K562 (cell line): ENCODE data around the gene TRPV5. TPM values are rescaled to one million over a fixed set of nuclear protein-coding genes. Genes with fewer than 3 reads are reported as not detected.

Experiments used
- ATAC-seq: fragments of 200-7000 bp; cut with Tn5 transposase; 3 replicates; pipeline ENCODE4 v1.9.1; 2020; ENCODE audit warnings: moderate library complexity
- BruUV-seq: library from RNA; stranded (reverse); fragments of 400-500 nt; replicated peaks from 2 replicates; lab custom pipeline; 2021; lab: Mats Ljungman, UMichigan
- CTCF ChIA-PET: fragments of 300-600 bp; formaldehyde crosslinking; extraction: SDS; loops from one replicate; lab custom pipeline; 2021; ENCODE audit warnings: low intra/inter-chr PET ratio; lab: Yijun Ruan, JAX
- POLR2A ChIA-PET: fragments of 300-600, 350-650 bp; sonication (Branson Sonifier 250); formaldehyde crosslinking; extraction: SDS; loops from one replicate; lab custom pipeline; 2021; ENCODE audit warnings: antibody characterized with exemption, inconsistent platforms; lab: Yijun Ruan, JAX
- DNase-seq, 4 experiments: peaks; one replicate each; pipeline versions ENCODE4 v3.0.0 to v3.0.0-alpha.2; 2011 to 2018; ENCODE audit warnings: low spot score in 3 of 4, mixed read lengths in 3 of 4; ENCODE audit errors: extremely low read depth in 1 of 4
- FAIRE-seq: peaks from 2 replicates; lab custom pipeline; 2011; peaks lifted over from hg19 to GRCh38; lab: Jason Lieb, UNC
- H2AFZ ChIP-seq: 2 replicates; pipeline ENCODE4 v1.6.0; 2011; ENCODE audit warnings: low read depth, low read length, control low read depth, inconsistent platforms
- H3K27ac ChIP-seq: fragments of 200-600 bp; 3 replicates; pipeline ENCODE4 v1.8.0; 2011; ENCODE audit warnings: low read depth, mild to moderate bottlenecking, control low read depth, inconsistent platforms, low read length, moderate library complexity, mixed read lengths; ENCODE audit errors: extremely low read depth
- H3K27me3 ChIP-seq, 2 experiments: fragments of 300-600 bp in 1 of 2; 2 replicates in 1 of 2; 3 replicates in 1 of 2; pipeline versions ENCODE4 v1.6.0 to v1.8.0; 2011; ENCODE audit warnings: inconsistent platforms in 2 of 2, low read length in 2 of 2, mild to moderate bottlenecking in 1 of 2, mixed read lengths in 1 of 2, moderate library complexity in 1 of 2; ENCODE audit not compliant: control insufficient read depth in 2 of 2, insufficient read depth in 2 of 2
- H3K36me3 ChIP-seq: fragments of 300-600 bp; 3 replicates; pipeline ENCODE4 v1.8.0; 2011; ENCODE audit warnings: mild to moderate bottlenecking, low read length, inconsistent platforms; ENCODE audit not compliant: control insufficient read depth, insufficient read depth
- H3K4me1 ChIP-seq, 2 experiments: fragments of 200-600 bp in 1 of 2; replicated peaks in 1 of 2; 2 replicates in 1 of 2; 3 replicates in 1 of 2; pipeline versions ENCODE4 v1.5.1 to v1.8.0; 2011; ENCODE audit warnings: inconsistent platforms in 2 of 2, low read length in 2 of 2, mild to moderate bottlenecking in 1 of 2, mixed read lengths in 1 of 2, moderate library complexity in 1 of 2; ENCODE audit not compliant: control insufficient read depth in 2 of 2, insufficient read depth in 2 of 2
- H3K4me2 ChIP-seq: 2 replicates; pipeline ENCODE4 v1.6.1; 2011; ENCODE audit warnings: low read length, control low read depth, inconsistent platforms, mixed read lengths; ENCODE audit not compliant: insufficient read depth
- H3K4me3 ChIP-seq: fragments of 200-600 bp; sonication (generic), shearing (Covaris generic); 2 replicates; pipeline ENCODE4 v1.5.1; 2016; ENCODE audit warnings: control low read depth, inconsistent platforms
- H3K79me2 ChIP-seq: fragments of 200-600 bp; 3 replicates; pipeline ENCODE4 v1.8.0; 2011; ENCODE audit warnings: low read length, inconsistent platforms; ENCODE audit not compliant: control insufficient read depth, insufficient read depth
- H3K9ac ChIP-seq, 2 experiments: 2 replicates each; pipeline versions ENCODE4 v1.6.0 to v1.6.1; 2011; ENCODE audit warnings: low read depth in 2 of 2, low read length in 2 of 2, control low read depth in 1 of 2, inconsistent platforms in 1 of 2, mild to moderate bottlenecking in 1 of 2, mixed read lengths in 1 of 2; ENCODE audit not compliant: insufficient read depth in 1 of 2
- H3K9me1 ChIP-seq: one replicate; pipeline ENCODE4 v1.6.0; 2011; ENCODE audit warnings: inconsistent platforms, mild to moderate bottlenecking, low read length, moderate library complexity; ENCODE audit not compliant: control insufficient read depth, insufficient read depth
- H3K9me3 ChIP-seq: replicated peaks from 2 replicates; pipeline ENCODE4 v1.5.1; 2011; ENCODE audit warnings: low read depth, low read length, inconsistent platforms; ENCODE audit not compliant: control insufficient read depth, insufficient read depth
- H4K20me1 ChIP-seq: replicated peaks from 2 replicates; pipeline ENCODE4 v1.6.1; 2011; ENCODE audit warnings: low read length, inconsistent platforms, mixed read lengths; ENCODE audit not compliant: control insufficient read depth, insufficient read depth
- BMI1 ChIP-seq: fragments of 150-350 bp; IDR thresholded peaks from 2 replicates; pipeline ENCODE4 v1.6.1; 2014; ENCODE audit warnings: low read length
- CHD1 ChIP-seq: fragments of 200-600 bp; sonication (generic); IDR thresholded peaks from one replicate; pipeline ENCODE4 v1.6.1; 2012; ENCODE audit warnings: mild to moderate bottlenecking, moderate library complexity, low read length, inconsistent platforms
- DACH1 ChIP-seq: fragments of 450-650 bp; IDR thresholded peaks from 2 replicates; pipeline ENCODE4 v1.6.1; 2018; ENCODE audit not compliant: partially characterized antibody
- DNMT1 ChIP-seq: fragments of 450-650 bp; IDR thresholded peaks from 2 replicates; pipeline ENCODE4 v1.6.1; 2016; ENCODE audit warnings: antibody characterized with exemption, mild to moderate bottlenecking
- HMG20B ChIP-seq: fragments of 250-450 bp; sonication (Bioruptor Pico); IDR thresholded peaks from 2 replicates; pipeline ENCODE4 v1.5.0; 2021; ENCODE audit warnings: mild to moderate bottlenecking
- MAZ ChIP-seq, 2 experiments: fragments of 450-650 bp in 1 of 2; sonication (generic) in 1 of 2; formaldehyde crosslinking; IDR thresholded peaks in 1 of 2; conservative IDR thresholded peaks in 1 of 2; 2 replicates each; pipeline versions ENCODE4 v1.4.0 to v1.5.0; 2020; ENCODE audit warnings: mild to moderate bottlenecking in 1 of 2, missing genetic modification reagents in 1 of 2
- PPARD ChIP-seq: fragments of 250-450 bp; sonication (Bioruptor Pico); IDR thresholded peaks from 2 replicates; pipeline ENCODE4 v1.8.0; 2022; ENCODE audit warnings: inconsistent platforms, mild to moderate bottlenecking, moderate library complexity
- RBM22 ChIP-seq: fragments of 200-400 bp; formaldehyde crosslinking; IDR thresholded peaks from 2 replicates; pipeline ENCODE4 v1.6.1; 2018; ENCODE audit warnings: low read length, low read depth; ENCODE audit not compliant: poor library complexity, severe bottlenecking
- RBM39 ChIP-seq: fragments of 200-400 bp; formaldehyde crosslinking; optimal IDR thresholded peaks from 2 replicates; pipeline ENCODE3; 2018; ENCODE audit warnings: low read depth, low read length
- SETDB1 ChIP-seq: IDR thresholded peaks from one replicate; pipeline ENCODE4 v1.6.1; 2012; ENCODE audit warnings: low read length, control low read depth, inconsistent platforms
- YY1 ChIP-seq, 3 experiments: IDR thresholded peaks; 2 replicates each; pipeline ENCODE4 v1.6.1; 2011; ENCODE audit warnings: low read length in 2 of 3, mild to moderate bottlenecking in 2 of 3, moderate library complexity in 2 of 3, borderline replicate concordance in 1 of 3, control low read depth in 1 of 3, low read depth in 1 of 3; ENCODE audit not compliant: insufficient read depth in 3 of 3, insufficient replicate concordance in 2 of 3, control insufficient read depth in 1 of 3, insufficient read length in 1 of 3; ENCODE audit errors: extremely low read depth in 1 of 3
- WGBS: fragments of 100-300 bp; shearing (Covaris generic); methylation state at CpG from one replicate; pipeline ENCODE4 v1.1.6; 2016; ENCODE audit warnings: low coverage, mixed read lengths; ENCODE audit not compliant: insufficient coverage; ENCODE audit errors: missing lambda C conversion rate; 5-methylcytosine and 5-hydroxymethylcytosine counted together
- in situ Hi-C: fragments of 300-500 bp; cut with MboI; formaldehyde crosslinking; loops from 4 replicates; pipeline ENCODE4 v1.15.0; 2018; ENCODE audit warnings: inconsistent platforms, mixed read lengths
- intact Hi-C: fragments of 100-400 bp; cut with micrococcal nuclease; formaldehyde crosslinking; loops from 2 replicates; pipeline ENCODE4 v1.14.2; 2022
- polyA plus RNA-seq, 8 experiments: library from polyadenylated mRNA; depleted of rRNA in 4 of 8; stranded (reverse) in 5 of 8; unstranded in 3 of 8; fragments of >200 nt; fragmentation: Nextera tagmentation in 2 of 8; fragmentation: Illumina TruSeq in 1 of 8; extraction: Ambion mirVana in 2 of 8; extraction: Trizol in 1 of 8; gene quantifications; 2 replicates each; pipeline versions ENCODE4 v1.2.1 to v1.2.3, GENCODE V29; 2011 to 2014; ENCODE audit warnings: inconsistent platforms in 1 of 8, missing spikeins in 1 of 8
- total RNA-seq, 7 experiments: library from RNA; depleted of rRNA in 6 of 7; stranded (reverse); fragments of >200 nt in 6 of 7; fragmentation: Illumina TruSeq in 2 of 7; extraction: Trizol in 2 of 7; gene quantifications; 2 replicates each; pipeline versions ENCODE4 v1.2.1 to v1.2.3, GENCODE V29; 2011 to 2021; ENCODE audit warnings: low replicate concordance in 1 of 7
- TF ChIP-seq, protein P1 (sequence below): fragments of 450-650 bp; IDR thresholded peaks from 2 replicates; pipeline ENCODE4 v1.6.1; 2016; ENCODE audit warnings: borderline replicate concordance

Gene TRPV5
- total and polyA plus RNA-seq, 9 of the 15 experiments (the other 6 are each of a cell fraction or from before 2014, with no cell fraction given) = not detected

DNA sequence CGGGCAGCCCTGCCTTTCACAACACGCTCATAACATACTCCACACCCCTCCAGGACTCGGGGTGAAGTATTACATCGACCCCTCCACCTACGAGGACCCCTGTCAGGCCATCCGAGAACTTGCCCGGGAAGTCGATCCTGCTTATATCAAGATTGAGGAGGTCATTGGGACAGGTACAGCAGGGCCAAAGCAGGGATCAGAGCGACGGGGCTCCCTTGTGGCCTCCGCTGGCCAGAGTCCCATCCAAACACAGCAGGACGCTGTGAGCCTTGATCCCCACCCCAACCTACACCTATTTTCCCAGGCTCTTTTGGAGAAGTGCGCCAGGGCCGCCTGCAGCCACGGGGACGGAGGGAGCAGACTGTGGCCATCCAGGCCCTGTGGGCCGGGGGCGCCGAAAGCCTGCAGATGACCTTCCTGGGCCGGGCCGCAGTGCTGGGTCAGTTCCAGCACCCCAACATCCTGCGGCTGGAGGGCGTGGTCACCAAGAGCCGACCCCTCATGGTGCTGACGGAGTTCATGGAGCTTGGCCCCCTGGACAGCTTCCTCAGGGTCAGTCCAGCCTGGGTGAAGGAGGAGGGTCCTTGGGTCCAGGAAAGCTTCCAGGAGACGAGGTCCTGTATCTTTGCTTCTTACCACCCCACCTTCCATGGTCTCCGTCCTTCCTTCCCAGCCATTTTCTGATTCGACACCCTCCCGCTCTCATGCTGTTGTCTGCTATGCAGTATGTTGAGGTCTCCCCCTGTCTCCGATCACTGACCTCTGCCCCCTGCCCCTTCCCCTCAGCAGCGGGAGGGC, 65.2 kb downstream of the TRPV5 start:
- in situ Hi-C loops = no loop called here

More for the DNA sequence above, 65.2 kb downstream of the TRPV5 start:
- DNase-seq = no peak
- H3K27me3 ChIP-seq = peaks cover 8 to 63% of the 10 kb centered on the region in 2 experiments; a peak in 4 of 5 replicates
- no peak overlapping the region for H3K4me2 ChIP-seq
- H3K9ac ChIP-seq = no peak overlapping the region
- FAIRE-seq = no peak
- CTCF ChIA-PET = no interaction called here
- 45% methylated on average over 30 of the region's 31 CpGs for WGBS
- peaks cover 0 to 33% of the 10 kb centered on the region in 2 experiments; a peak in 1 of 5 replicates for H3K4me1 ChIP-seq
- no peak for TF ChIP-seq RBM22
- no peak for TF ChIP-seq SETDB1
- TF ChIP-seq, protein P1, sequence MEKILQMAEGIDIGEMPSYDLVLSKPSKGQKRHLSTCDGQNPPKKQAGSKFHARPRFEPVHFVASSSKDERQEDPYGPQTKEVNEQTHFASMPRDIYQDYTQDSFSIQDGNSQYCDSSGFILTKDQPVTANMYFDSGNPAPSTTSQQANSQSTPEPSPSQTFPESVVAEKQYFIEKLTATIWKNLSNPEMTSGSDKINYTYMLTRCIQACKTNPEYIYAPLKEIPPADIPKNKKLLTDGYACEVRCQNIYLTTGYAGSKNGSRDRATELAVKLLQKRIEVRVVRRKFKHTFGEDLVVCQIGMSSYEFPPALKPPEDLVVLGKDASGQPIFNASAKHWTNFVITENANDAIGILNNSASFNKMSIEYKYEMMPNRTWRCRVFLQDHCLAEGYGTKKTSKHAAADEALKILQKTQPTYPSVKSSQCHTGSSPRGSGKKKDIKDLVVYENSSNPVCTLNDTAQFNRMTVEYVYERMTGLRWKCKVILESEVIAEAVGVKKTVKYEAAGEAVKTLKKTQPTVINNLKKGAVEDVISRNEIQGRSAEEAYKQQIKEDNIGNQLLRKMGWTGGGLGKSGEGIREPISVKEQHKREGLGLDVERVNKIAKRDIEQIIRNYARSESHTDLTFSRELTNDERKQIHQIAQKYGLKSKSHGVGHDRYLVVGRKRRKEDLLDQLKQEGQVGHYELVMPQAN = no peak
- TF ChIP-seq CHD1 = no peak
- no peak for TF ChIP-seq YY1 (IDR thresholded peaks at IDR 0.05; ENCODE audit: borderline replicate concordance in 1 of 3, control insufficient read depth in 1 of 3, extremely low read depth in 1 of 3, insufficient read depth in 3 of 3, insufficient read length in 1 of 3, insufficient replicate concordance in 2 of 3, low read depth in 1 of 3, low read length in 2 of 3)
- no peak for TF ChIP-seq MAZ (CRISPR knock-in tag; conservative IDR thresholded peaks at IDR 0.05 in 1 of 2, IDR thresholded peaks at IDR 0.05 in 1 of 2)
- TF ChIP-seq DACH1 = no peak
- no peak for TF ChIP-seq DNMT1
- no peak for TF ChIP-seq BMI1
- TF ChIP-seq RBM39 = no peak
- no peak for TF ChIP-seq HMG20B (CRISPR knock-in tag)
- no peak for TF ChIP-seq PPARD (CRISPR knock-in tag)
- TF ChIP-seq, all 486 proteins: peak for 0
- no peak overlapping the region for H3K4me3 ChIP-seq
- intact Hi-C loops = no loop called here
- no peaks in the 10 kb centered on the region for H3K9me3 ChIP-seq
- no peak overlapping the region for H3K27ac ChIP-seq
- no peaks in the 10 kb centered on the region for H3K9me1 ChIP-seq
- no peak for ATAC-seq
- H4K20me1 ChIP-seq = peaks cover 4% of the 10 kb centered on the region; the same call in 1 of the 2 replicates
- no TSS peak for BruUV-seq
- H3K36me3 ChIP-seq = no peaks in the 10 kb centered on the region
- H3K79me2 ChIP-seq = no peaks in the 10 kb centered on the region
- no peak overlapping the region for H2AFZ ChIP-seq
- POLR2A ChIA-PET = interaction anchor here (0.8 to 1.3 kb wide), 2 partner anchors 26 to 132 kb away, joined by 3 read pairs; no protein-coding TSS in a partner anchor
